ENCODE data around the gene RAMP2.

RAMP2 gene

DNA sequence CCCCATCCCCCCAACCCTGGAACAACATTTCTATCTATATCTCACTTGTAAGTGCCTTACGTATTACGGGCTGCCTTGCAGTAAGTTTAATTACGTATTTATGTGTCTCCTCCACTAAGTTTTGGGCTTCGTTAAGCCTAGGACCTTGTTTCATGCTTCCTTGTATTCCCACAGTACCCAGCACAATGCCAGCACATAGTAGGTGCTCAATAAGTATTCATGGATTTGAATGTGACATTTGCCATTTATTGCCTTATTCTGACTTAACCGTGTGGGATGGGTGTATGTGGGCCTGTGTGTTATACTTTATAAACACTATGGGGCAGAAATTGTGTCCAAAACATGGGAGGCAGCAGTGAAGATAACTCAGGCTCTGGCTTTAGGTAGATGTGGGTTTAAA lies 31.5 kb downstream of the RAMP2 start:
- TF ChIP-seq POLR2A (IDR thresholded peaks at IDR 0.05; ENCODE audit: low read length) (no peak), GATA1 (IDR thresholded peaks at IDR 0.05; ENCODE audit: low read depth, low read length) (no peak)

DNA sequence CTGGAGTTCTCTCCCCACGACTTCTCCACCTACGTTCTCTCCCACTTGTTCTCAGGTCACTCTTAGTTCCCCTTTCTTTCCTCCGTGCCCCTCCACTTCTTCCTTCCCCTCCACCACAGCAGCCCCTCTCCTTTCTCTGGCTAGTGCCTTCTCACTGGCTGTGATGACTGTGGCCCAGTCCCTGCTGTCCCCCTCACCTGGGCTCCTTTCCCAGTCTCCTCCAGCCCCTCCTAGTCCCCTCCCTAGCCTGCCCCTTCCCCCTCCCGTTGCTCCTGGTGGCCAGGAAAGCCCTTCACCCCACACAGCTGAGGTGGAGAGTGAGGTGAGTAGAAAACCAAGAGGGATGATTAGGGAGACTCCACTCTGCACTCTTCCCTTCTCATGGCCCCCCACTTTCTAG lies 34.0 kb downstream of the RAMP2 start:
- no peak for DNase-seq
- TF ChIP-seq POLR2A (IDR thresholded peaks at IDR 0.05; ENCODE audit: low read length) (no peak), GATA1 (IDR thresholded peaks at IDR 0.05; ENCODE audit: low read depth, low read length) (no peak)

More for the DNA sequence above, 31.5 kb downstream of the RAMP2 start:
- DNase-seq: no peak

DNA sequence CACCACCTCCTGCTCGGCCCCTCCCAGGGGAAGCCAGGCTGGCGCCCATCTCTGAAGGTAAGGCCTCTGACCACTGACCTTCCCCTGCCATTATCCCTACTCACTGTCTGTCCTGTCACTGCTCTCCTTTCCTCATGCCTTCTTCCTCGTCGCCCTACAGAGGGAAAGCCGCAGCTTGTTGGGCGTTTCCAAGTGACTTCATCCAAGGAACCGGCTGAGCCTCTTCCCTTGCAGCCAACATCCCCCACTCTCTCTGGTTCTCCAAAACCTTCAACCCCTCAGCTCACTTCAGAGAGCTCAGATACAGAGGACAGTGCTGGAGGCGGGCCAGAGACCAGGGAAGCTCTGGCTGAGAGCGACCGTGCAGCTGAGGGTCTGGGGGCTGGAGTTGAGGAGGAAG lies 34.4 kb downstream of the RAMP2 start:
- no peak for DNase-seq
- TF ChIP-seq GATA1 (IDR thresholded peaks at IDR 0.05; ENCODE audit: low read depth, low read length) (no peak), POLR2A (IDR thresholded peaks at IDR 0.05; ENCODE audit: low read length) (no peak)

DNA sequence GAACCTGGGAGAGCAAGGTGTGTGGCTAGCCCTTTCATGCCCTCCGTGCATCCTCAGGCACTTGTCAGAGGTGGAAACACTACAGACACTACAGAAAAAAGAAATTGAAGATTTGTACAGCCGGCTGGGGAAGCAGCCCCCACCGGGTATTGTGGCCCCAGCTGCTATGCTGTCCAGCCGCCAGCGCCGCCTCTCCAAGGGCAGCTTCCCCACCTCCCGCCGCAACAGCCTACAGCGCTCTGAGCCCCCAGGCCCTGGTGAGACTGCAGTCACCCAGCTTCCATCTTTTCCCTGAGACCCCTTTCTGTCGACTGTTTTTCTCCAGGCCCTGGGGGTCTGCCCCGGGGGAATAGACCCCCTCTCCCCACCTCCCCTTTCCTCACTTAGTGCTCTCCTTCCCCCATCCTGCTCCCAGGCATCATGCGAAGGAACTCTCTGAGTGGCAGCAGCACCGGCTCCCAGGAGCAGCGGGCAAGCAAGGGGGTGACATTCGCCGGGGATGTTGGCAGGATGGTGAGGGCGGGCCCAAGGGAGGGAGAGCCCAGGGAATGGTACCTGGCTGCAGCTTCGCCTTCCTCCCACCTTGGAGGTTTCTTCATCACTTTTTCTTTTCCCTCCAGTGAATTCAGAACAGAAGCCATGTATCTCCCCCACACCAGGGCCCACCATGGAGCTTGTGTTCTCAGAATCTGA lies 35.2 kb downstream of the RAMP2 start:
- no peak for TF ChIP-seq POLR2A (IDR thresholded peaks at IDR 0.05; ENCODE audit: low read length)
- TF ChIP-seq GATA1 (IDR thresholded peaks at IDR 0.05; ENCODE audit: low read depth, low read length): no peak
- DNase-seq: no peak

DNA sequence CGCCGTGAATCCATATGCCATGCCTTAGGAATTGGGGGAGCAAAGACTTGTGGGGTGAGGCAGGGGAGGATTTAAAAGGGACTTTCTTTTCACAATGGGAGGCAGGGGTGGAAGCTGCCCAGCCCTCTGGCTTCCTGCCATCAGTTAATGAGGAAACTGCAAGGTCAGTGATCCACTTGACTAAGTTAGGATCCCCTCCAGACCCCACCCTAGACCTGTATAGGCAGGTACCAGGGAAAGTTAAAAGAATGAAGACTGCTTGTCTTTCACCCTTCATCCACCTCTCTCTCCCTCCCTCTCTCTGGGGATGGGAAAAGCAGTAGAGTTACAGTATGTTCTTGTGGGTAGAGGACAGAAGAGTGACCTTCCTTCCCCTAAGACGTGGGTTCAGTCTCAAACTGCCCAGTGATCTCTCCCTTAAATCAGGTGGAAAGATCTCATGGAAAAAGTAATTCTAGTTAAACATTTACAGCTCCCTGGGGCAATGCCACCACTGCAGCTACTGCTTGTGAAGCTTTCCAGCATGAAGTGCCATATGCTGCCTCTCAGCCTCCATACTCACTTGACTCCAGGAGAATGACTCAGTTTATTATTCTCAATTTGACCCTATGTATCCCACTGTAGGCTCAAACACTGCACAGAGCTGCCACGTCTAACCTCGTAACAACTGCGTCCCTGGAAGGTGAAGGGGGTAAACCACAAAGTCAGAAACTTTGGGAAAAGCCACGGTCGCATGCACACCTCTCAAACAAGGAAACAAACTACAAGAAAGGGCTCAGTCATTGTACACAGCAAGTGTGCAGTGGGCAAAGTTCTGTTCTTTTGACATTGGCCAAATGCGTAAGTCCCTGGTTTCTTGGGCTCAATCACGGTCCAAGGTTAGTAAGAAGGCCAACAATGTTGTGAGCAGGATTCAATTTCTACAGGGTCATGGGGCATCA lies 36.3 kb downstream of the RAMP2 start:
- TF ChIP-seq POLR2A (IDR thresholded peaks at IDR 0.05; ENCODE audit: low read length): no peak
- TF ChIP-seq GATA1 (IDR thresholded peaks at IDR 0.05; ENCODE audit: low read depth, low read length): no peak
- peak in 1 of 2 experiments; percentile 21 for DNase-seq

- TF ChIP-seq POLR2A (IDR thresholded peaks at IDR 0.05; ENCODE audit: low read length) (no peak), GATA1 (IDR thresholded peaks at IDR 0.05; ENCODE audit: low read depth, low read length) (no peak)
- DNase-seq: no peak
Measured at GRCh38 chr17:42798011-42798382, 37.0 kb downstream of the RAMP2 start.

DNA sequence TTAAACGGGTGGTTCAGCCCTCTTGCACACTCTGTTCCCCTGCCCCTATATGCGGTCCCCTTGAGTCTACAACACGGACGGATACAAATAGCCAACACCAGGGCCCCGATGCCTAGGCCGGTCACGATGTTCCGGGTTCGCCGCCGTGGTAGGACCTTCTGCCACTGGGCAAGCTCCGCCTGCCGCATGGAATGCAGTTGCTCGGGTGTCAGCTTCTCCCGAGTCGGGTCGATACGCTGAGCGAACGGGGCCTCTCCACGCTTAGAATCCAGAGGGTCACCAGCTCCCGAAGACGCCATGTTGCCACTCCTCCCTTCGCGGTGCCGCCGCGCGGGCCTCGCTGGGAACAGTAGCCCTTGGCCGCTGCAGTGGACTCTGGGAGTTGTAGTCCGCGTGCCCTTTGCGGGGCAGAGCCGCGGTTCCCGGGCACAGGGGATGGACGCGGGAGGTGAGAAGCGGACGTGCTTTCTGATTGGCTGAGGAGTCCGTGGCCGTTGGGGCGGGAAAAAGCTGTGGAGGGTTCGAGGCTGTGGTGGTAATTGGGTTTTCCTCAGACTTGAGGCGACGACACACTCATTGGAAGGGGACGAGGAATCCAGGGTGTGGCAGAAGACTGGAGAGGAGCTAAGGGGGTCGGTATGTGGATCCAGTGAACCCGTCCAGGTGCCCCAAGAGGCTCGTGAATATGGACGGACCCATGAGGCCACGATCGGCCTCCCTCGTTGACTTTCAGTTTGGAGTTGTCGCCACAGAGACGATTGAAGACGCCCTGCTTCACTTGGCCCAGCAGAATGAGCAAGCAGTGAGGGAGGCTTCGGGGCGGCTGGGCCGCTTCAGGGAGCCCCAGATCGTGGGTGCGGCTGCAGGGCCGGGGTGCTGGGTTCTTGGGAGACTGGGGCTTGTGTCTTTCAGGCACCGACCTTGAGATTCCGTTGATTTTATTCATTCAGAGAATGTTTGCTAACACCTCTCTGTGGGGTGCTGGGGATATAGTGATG lies 37.7 kb downstream of the RAMP2 start, which contains the start of the genes CNTD1 and COA3:
Gene CNTD1, plus strand, starts transcription at position 479 of the 998 bp plus-strand sequence. Its CDS starts 207 bp downstream, at position 686.
Gene COA3, minus strand, starts transcription at position 322 of the 998 bp plus-strand sequence. Its CDS starts 23 bp downstream, at position 299.
- peak; percentile 85 to 88 for DNase-seq
- TF ChIP-seq GATA1 (IDR thresholded peaks at IDR 0.05; ENCODE audit: low read depth, low read length) (no peak), POLR2A (IDR thresholded peaks at IDR 0.05; ENCODE audit: low read length) (peak; percentile 45)

GRCh38 chr17:42803074-42803883 lies 42.3 kb downstream of the RAMP2 start:
- no peak for TF ChIP-seq POLR2A (IDR thresholded peaks at IDR 0.05; ENCODE audit: low read length)
- TF ChIP-seq GATA1 (IDR thresholded peaks at IDR 0.05; ENCODE audit: low read depth, low read length): no peak
- DNase-seq: no peak

GRCh38 chr17:42804918-42805367 lies 43.9 kb downstream of the RAMP2 start:
- DNase-seq: no peak
- TF ChIP-seq POLR2A (IDR thresholded peaks at IDR 0.05; ENCODE audit: low read length) (no peak), GATA1 (IDR thresholded peaks at IDR 0.05; ENCODE audit: low read depth, low read length) (no peak)

DNA sequence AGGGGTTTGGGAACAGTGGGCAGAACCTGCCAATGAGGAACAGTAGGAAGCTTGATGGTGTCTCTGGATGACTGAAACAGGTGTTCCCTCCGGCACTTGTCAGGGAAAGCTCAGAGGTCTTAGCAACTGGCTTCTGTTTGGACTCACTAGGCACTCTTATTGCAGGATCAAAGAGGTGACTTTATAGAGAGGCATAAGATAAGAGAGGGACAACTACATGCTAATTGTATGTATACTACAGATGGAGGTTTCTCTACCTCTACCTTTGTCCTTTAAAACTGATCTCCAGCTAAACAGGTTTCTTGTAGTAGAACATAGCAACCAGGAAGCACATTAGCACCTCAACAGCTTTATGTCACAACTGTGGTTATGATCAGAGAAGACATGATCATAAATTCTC lies 45.2 kb downstream of the RAMP2 start:
- no peak for DNase-seq
- TF ChIP-seq POLR2A (IDR thresholded peaks at IDR 0.05; ENCODE audit: low read length): no peak
- TF ChIP-seq GATA1 (IDR thresholded peaks at IDR 0.05; ENCODE audit: low read depth, low read length): no peak

GRCh38 chr17:42809250-42809649 lies 48.2 kb downstream of the RAMP2 start:
- TF ChIP-seq GATA1 (IDR thresholded peaks at IDR 0.05; ENCODE audit: low read depth, low read length) (no peak), POLR2A (IDR thresholded peaks at IDR 0.05; ENCODE audit: low read length) (no peak)
- DNase-seq: no peak
